Vagina (tissue), 2 donors: ENCODE results near the gene DYNC1I1.

Experiments
- POLR2A ChIP-seq, 2 donors: fragments of 450-650 bp; IDR thresholded peaks; one replicate each; pipeline ENCODE4 v1.6.1; 2017; ENCODE audit warnings: antibody characterized with exemption in 2 of 2, mild to moderate bottlenecking in 2 of 2, moderate library complexity in 2 of 2
- POLR2AphosphoS5 ChIP-seq, 2 donors: sonication (generic); formaldehyde crosslinking; IDR thresholded peaks; one replicate each; pipeline ENCODE4 v1.9.0; 2017; ENCODE audit warnings: antibody characterized with exemption in 2 of 2, mild to moderate bottlenecking in 2 of 2, low read depth in 1 of 2; ENCODE audit not compliant: insufficient read depth in 1 of 2
- TF ChIP-seq, protein P1 (sequence below), 3 experiments: fragments of 450-650 bp in 2 of 3; fragments of 200-600 bp in 1 of 3; sonication (generic) in 1 of 3; IDR thresholded peaks; one replicate each; pipeline ENCODE4 v1.5.1; 2017 to 2019; ENCODE audit warnings: antibody characterized with exemption in 3 of 3, mild to moderate bottlenecking in 2 of 3, moderate library complexity in 2 of 3

- TF ChIP-seq, protein P1, sequence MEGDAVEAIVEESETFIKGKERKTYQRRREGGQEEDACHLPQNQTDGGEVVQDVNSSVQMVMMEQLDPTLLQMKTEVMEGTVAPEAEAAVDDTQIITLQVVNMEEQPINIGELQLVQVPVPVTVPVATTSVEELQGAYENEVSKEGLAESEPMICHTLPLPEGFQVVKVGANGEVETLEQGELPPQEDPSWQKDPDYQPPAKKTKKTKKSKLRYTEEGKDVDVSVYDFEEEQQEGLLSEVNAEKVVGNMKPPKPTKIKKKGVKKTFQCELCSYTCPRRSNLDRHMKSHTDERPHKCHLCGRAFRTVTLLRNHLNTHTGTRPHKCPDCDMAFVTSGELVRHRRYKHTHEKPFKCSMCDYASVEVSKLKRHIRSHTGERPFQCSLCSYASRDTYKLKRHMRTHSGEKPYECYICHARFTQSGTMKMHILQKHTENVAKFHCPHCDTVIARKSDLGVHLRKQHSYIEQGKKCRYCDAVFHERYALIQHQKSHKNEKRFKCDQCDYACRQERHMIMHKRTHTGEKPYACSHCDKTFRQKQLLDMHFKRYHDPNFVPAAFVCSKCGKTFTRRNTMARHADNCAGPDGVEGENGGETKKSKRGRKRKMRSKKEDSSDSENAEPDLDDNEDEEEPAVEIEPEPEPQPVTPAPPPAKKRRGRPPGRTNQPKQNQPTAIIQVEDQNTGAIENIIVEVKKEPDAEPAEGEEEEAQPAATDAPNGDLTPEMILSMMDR (IDR thresholded peaks at IDR 0.05): no peak
- TF ChIP-seq POLR2AphosphoS5 (IDR thresholded peaks at IDR 0.05; ENCODE audit: insufficient read depth in 1 of 2, low read depth in 1 of 2): no peak
- TF ChIP-seq POLR2A (IDR thresholded peaks at IDR 0.05): no peak
These were observed 243.8 kb downstream of the DYNC1I1 start for GRCh38 chr7:96016056-96016586.
